ENCODE results near the gene VSIG10L2. TPM values are rescaled to one million over a fixed set of nuclear protein-coding genes. Genes with fewer than 3 reads are reported as not detected.
"Not testable (repeated sequence)": the region's sequence is repeated elsewhere in the genome, so short reads cannot be mapped to it uniquely, and the experiment has no call there.

VSIG10L2 gene
- total and polyA plus RNA-seq, 2 donors from 2014 or later: not detected

- no peaks in the 10 kb centered on the region for H3K36me3 ChIP-seq (ENCODE audit: control insufficient read depth in 2 of 3, insufficient read depth in 3 of 3, low read length in 3 of 3)
- TF ChIP-seq CTCF (IDR thresholded peaks at IDR 0.05; ENCODE audit: borderline replicate concordance, extremely low read depth, insufficient read depth): no peak
- intact Hi-C loops (cut with DNase I): no loop called here
- H3K27ac ChIP-seq (ENCODE audit: low read depth in 2 of 2, low read length in 2 of 2): no peak overlapping the region
- no peaks in the 10 kb centered on the region for H3K27me3 ChIP-seq (ENCODE audit: control insufficient read depth, insufficient read depth, low read length)
- no peaks in the 10 kb centered on the region for H3K9me3 ChIP-seq (ENCODE audit: control insufficient read depth in 2 of 3, insufficient read depth in 1 of 3, low read length in 3 of 3)
- H3K9ac ChIP-seq (ENCODE audit: low read length in 3 of 3): no peak overlapping the region
- H3K4me1 ChIP-seq (ENCODE audit: control insufficient read depth in 2 of 3, insufficient read depth in 2 of 3, low read depth in 1 of 3, low read length in 3 of 3): no peaks in the 10 kb centered on the region
- FAIRE-seq: no peak
- peak in 1 of 5 donors; percentile 25 for DNase-seq
- H3K4me3 ChIP-seq (ENCODE audit: low read length in 3 of 3): no peak overlapping the region
Measured at GRCh38 chr11:125978778-125979407, 33.0 kb downstream of the VSIG10L2 start.

- no peaks in the 10 kb centered on the region for H3K36me3 ChIP-seq (ENCODE audit: control insufficient read depth in 2 of 3, insufficient read depth in 3 of 3, low read length in 3 of 3)
- H3K4me1 ChIP-seq (ENCODE audit: control insufficient read depth in 2 of 3, insufficient read depth in 2 of 3, low read depth in 1 of 3, low read length in 3 of 3): no peaks in the 10 kb centered on the region
- FAIRE-seq: no peak
- H3K9me3 ChIP-seq (ENCODE audit: control insufficient read depth in 2 of 3, insufficient read depth in 1 of 3, low read length in 3 of 3): no peaks in the 10 kb centered on the region
- DNase-seq: no peak
- no peak overlapping the region for H3K9ac ChIP-seq (ENCODE audit: low read length in 3 of 3)
- no peaks in the 10 kb centered on the region for H3K27me3 ChIP-seq (ENCODE audit: control insufficient read depth, insufficient read depth, low read length)
- intact Hi-C loops (cut with DNase I): no loop called here
- no peak for TF ChIP-seq CTCF (IDR thresholded peaks at IDR 0.05; ENCODE audit: borderline replicate concordance, extremely low read depth, insufficient read depth)
- no peak overlapping the region for H3K4me3 ChIP-seq (ENCODE audit: low read length in 3 of 3)
- no peak overlapping the region for H3K27ac ChIP-seq (ENCODE audit: low read depth in 2 of 2, low read length in 2 of 2)
Measured at GRCh38 chr11:125979511-125979910, 33.7 kb downstream of the VSIG10L2 start.

GRCh38 chr11:125980436-125980835 is 34.6 kb downstream of the VSIG10L2 start:
- FAIRE-seq: no peak
- Histone ChIP-seq H3K27me3 (ENCODE audit: control insufficient read depth, insufficient read depth, low read length) (no peaks in the 10 kb centered on the region), H3K9me3 (ENCODE audit: control insufficient read depth in 2 of 3, insufficient read depth in 1 of 3, low read length in 3 of 3) (no peaks in the 10 kb centered on the region), H3K4me3 (ENCODE audit: low read length in 3 of 3) (no peak overlapping the region), H3K27ac (ENCODE audit: low read depth in 2 of 2, low read length in 2 of 2) (no peak overlapping the region), H3K9ac (ENCODE audit: low read length in 3 of 3) (no peak overlapping the region), H3K4me1 (ENCODE audit: control insufficient read depth in 2 of 3, insufficient read depth in 2 of 3, low read depth in 1 of 3, low read length in 3 of 3) (no peaks in the 10 kb centered on the region), H3K36me3 (ENCODE audit: control insufficient read depth in 2 of 3, insufficient read depth in 3 of 3, low read length in 3 of 3) (no peaks in the 10 kb centered on the region)
- intact Hi-C loops (cut with DNase I): no loop called here
- TF ChIP-seq CTCF (IDR thresholded peaks at IDR 0.05; ENCODE audit: borderline replicate concordance, extremely low read depth, insufficient read depth): no peak
- DNase-seq: no peak

- no peak for DNase-seq
- intact Hi-C loops (cut with DNase I): no loop called here
- H3K27ac ChIP-seq (ENCODE audit: low read depth in 2 of 2, low read length in 2 of 2): no peak overlapping the region
- no peaks in the 10 kb centered on the region for H3K9me3 ChIP-seq (ENCODE audit: control insufficient read depth in 2 of 3, insufficient read depth in 1 of 3, low read length in 3 of 3)
- H3K27me3 ChIP-seq (ENCODE audit: control insufficient read depth, insufficient read depth, low read length): no peaks in the 10 kb centered on the region
- TF ChIP-seq CTCF (IDR thresholded peaks at IDR 0.05; ENCODE audit: borderline replicate concordance, extremely low read depth, insufficient read depth): no peak
- FAIRE-seq: no peak
- H3K36me3 ChIP-seq (ENCODE audit: control insufficient read depth in 2 of 3, insufficient read depth in 3 of 3, low read length in 3 of 3): no peaks in the 10 kb centered on the region
- no peak overlapping the region for H3K9ac ChIP-seq (ENCODE audit: low read length in 3 of 3)
- no peaks in the 10 kb centered on the region for H3K4me1 ChIP-seq (ENCODE audit: control insufficient read depth in 2 of 3, insufficient read depth in 2 of 3, low read depth in 1 of 3, low read length in 3 of 3)
- no peak overlapping the region for H3K4me3 ChIP-seq (ENCODE audit: low read length in 3 of 3)
Measured at GRCh38 chr11:125982348-125982730, 36.5 kb downstream of the VSIG10L2 start.

GRCh38 chr11:125985956-125986355 is 40.1 kb downstream of the VSIG10L2 start:
- FAIRE-seq; H3K27me3 ChIP-seq (ENCODE audit: control insufficient read depth, insufficient read depth, low read length); H3K9ac ChIP-seq (ENCODE audit: low read length in 3 of 3); intact Hi-C loops (cut with DNase I); H3K4me3 ChIP-seq (ENCODE audit: low read length in 3 of 3); H3K27ac ChIP-seq (ENCODE audit: low read depth in 2 of 2, low read length in 2 of 2); DNase-seq; H3K9me3 ChIP-seq (ENCODE audit: control insufficient read depth in 2 of 3, insufficient read depth in 1 of 3, low read length in 3 of 3); H3K36me3 ChIP-seq (ENCODE audit: control insufficient read depth in 2 of 3, insufficient read depth in 3 of 3, low read length in 3 of 3); H3K4me1 ChIP-seq (ENCODE audit: control insufficient read depth in 2 of 3, insufficient read depth in 2 of 3, low read depth in 1 of 3, low read length in 3 of 3): not testable (repeated sequence)

Data from kidney (tissue), 14 donors.